ENCODE results near the gene PERCC1. TPM values are rescaled to one million over a fixed set of nuclear protein-coding genes. Genes with fewer than 3 reads are reported as not detected.
A peak's percentile ranks its signal among the peaks of the same experiment; 100 is the strongest.

Gene PERCC1
- polyA plus RNA-seq, 6 donors from 2014 or later: not detected

DNA sequence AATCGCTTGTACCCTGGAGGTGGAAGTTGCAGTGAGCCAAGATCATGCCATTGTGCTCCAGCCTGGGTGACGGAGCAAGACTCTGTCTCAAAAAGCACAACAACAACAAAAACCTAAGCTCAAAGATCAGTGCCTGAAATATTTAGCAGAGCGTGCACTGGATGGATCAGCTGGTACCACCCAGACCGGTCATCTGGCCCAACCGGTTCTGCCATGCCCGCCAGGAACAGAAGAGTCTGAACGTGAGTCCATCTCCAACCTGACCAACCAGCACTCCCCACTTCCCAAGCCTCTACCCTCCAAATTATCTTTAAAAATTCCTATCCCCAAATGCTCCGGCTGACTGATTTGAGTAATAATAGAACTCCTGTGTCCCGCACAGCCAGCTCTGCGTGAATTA, 8.8 kb upstream of the PERCC1 start:
- DNase-seq (no peak), ATAC-seq (ENCODE audit: low read depth in 2 of 2) (no peak)
- Mint-ChIP-seq H3K36me3 (no peaks in the 10 kb centered on the region), H3K4me3 (peak overlapping the region in 7 of 8 donors; percentile 56 to 96 (median 94)), H3K4me1 (peaks cover 7 to 39% (median 14%) of the 10 kb centered on the region in 3 donors), H3K9me3 (no peaks in the 10 kb centered on the region), H3K27me3 (no peaks in the 10 kb centered on the region), H3K27ac (peak overlapping the region in 4 of 6 donors; percentile 34 to 96 (median 74))

GRCh38 chr16:1424028-1424427, 6.8 kb upstream of the PERCC1 start:
- DNase-seq (no peak), ATAC-seq (ENCODE audit: low read depth in 2 of 2) (no peak)
- H3K36me3 Mint-ChIP-seq: no peaks in the 10 kb centered on the region
- no peaks in the 10 kb centered on the region for H3K27me3 Mint-ChIP-seq
- peak overlapping the region in 1 of 6 donors; percentile 62 for H3K27ac Mint-ChIP-seq
- peaks cover 7 to 29% (median 14%) of the 10 kb centered on the region in 3 donors for H3K4me1 Mint-ChIP-seq
- peak overlapping the region in 1 of 8 donors; percentile 96 for H3K4me3 Mint-ChIP-seq
- H3K9me3 Mint-ChIP-seq: no peaks in the 10 kb centered on the region

DNA sequence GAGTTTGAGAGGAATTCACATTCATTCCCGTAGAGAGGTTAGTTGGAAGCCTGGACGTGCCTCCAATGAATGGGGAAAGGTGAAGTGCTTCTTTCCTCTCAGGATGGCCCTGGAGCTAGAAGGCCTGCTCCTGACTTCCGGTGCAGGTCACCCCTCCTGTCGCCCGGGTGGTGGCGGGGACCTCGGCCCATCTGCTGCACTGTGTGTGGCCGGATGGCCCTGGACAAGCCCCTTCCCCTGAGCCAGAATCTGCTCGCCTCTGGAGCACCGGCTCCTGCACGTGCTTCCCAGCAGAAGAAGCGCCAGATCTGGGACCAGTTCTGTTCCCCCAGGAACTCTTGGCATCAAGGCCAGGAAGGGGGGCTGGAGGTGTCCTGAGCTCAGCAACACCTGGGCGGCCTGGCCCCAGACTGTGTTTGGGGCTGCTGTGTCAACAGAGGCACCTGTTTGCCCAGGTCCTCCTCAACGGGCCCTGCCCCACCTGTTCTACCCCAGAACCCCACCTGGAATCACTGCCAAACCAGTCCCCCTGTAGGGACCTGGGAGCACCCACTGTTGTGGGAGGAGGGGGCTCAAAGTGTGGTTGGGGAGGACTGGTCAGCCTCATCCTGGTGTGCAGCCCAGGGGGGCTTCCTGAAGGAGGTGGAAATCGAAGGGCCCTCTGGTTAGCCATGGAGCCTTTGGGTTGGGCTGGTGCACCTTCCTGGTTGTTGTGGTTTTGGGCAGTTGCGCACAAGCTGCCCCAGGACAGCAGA, 5.1 kb upstream of the PERCC1 start:
- DNase-seq (no peak), ATAC-seq (ENCODE audit: low read depth in 2 of 2) (no peak)
- Mint-ChIP-seq H3K9me3 (no peaks in the 10 kb centered on the region), H3K27me3 (no peaks in the 10 kb centered on the region), H3K27ac (peak overlapping the region in 1 of 6 donors; percentile 54), H3K4me3 (peak overlapping the region in 1 of 8 donors; percentile 42), H3K4me1 (peaks cover 11 to 22% (median 14%) of the 10 kb centered on the region in 3 donors), H3K36me3 (no peaks in the 10 kb centered on the region)

DNA sequence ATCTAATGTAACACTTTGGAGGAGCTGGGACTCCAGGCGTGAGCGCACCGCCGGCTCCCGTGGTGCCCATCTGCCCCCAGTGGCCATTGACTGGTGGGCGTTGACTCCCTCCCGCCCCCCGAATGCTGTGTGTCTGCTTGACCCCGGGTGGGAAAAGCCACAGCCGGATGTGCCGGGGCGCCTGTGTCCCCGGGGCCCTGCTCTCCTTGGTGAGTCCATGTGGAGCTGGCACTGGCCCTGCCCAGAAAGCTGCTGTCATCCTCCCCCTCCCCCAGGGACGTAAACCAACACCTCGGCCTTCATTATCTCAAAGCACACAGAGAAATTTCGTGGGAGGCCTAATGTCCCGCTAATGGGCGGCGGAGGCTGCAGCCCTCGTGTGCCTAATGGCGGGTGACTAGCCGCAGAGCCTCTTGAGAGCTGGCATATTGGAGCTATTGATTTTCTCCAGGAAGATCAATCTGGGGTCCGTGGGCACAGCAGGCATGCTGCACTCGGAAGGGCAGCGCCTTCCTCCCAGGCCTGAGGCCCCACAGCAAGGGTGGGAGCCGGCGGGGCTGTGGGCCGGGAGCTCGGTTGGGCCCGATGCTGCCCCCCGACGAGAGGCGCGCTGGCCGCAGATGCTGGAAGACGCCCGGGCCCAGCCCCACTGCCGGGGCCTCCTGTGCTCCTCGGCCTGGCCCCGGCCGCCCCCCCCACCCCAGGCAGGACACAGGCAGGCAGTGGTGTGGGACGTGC, 4.0 kb upstream of the PERCC1 start:
- DNase-seq (no peak), ATAC-seq (ENCODE audit: low read depth in 2 of 2) (no peak)
- Mint-ChIP-seq H3K9me3 (no peaks in the 10 kb centered on the region), H3K27me3 (no peaks in the 10 kb centered on the region), H3K4me3 (peak overlapping the region in 1 of 8 donors; percentile 21), H3K36me3 (no peaks in the 10 kb centered on the region), H3K4me1 (peaks cover 5 to 15% (median 8%) of the 10 kb centered on the region in 3 donors), H3K27ac (peak overlapping the region in 1 of 6 donors; percentile 33)

GRCh38 chr16:1427473-1428461, 3.1 kb upstream of the PERCC1 start:
- ATAC-seq (ENCODE audit: low read depth in 2 of 2): no peak
- Mint-ChIP-seq H3K4me1 (peaks cover 10 to 13% (median 10%) of the 10 kb centered on the region in 3 donors), H3K9me3 (no peaks in the 10 kb centered on the region), H3K36me3 (no peaks in the 10 kb centered on the region), H3K27me3 (no peaks in the 10 kb centered on the region), H3K4me3 (peak overlapping the region in 1 of 8 donors; percentile 16), H3K27ac (peak overlapping the region in 1 of 6 donors; percentile 65)
- no peak for DNase-seq

DNA sequence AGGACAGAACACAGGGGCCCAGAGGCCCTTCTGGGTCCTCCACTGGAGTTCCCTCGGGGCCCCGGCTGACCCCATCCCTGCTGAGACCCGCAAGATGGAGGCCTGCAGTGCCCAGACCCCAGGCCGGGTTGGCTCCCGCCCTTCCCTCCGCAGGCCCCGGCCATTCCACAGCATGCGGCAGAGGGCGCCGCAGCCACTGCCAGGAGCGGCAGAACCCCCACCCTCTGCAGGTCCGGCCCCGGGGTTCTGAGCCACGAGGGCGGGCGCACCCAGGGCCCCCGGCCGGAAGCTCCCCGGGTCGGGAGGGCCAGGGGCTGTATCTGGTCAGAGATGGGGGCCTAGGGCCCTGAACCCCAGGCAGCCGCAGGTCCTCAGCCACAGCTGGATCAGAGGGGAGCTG, 2.4 kb upstream of the PERCC1 start:
- H3K4me1 Mint-ChIP-seq: peaks cover 9 to 12% (median 10%) of the 10 kb centered on the region in 3 donors
- ATAC-seq (ENCODE audit: low read depth in 2 of 2) (peak; percentile 93 to 94), DNase-seq (peak; percentile 65)
- H3K9me3 Mint-ChIP-seq: no peaks in the 10 kb centered on the region
- H3K27me3 Mint-ChIP-seq: no peaks in the 10 kb centered on the region
- no peak overlapping the region for H3K4me3 Mint-ChIP-seq
- no peaks in the 10 kb centered on the region for H3K36me3 Mint-ChIP-seq
- H3K27ac Mint-ChIP-seq: no peak overlapping the region

DNA sequence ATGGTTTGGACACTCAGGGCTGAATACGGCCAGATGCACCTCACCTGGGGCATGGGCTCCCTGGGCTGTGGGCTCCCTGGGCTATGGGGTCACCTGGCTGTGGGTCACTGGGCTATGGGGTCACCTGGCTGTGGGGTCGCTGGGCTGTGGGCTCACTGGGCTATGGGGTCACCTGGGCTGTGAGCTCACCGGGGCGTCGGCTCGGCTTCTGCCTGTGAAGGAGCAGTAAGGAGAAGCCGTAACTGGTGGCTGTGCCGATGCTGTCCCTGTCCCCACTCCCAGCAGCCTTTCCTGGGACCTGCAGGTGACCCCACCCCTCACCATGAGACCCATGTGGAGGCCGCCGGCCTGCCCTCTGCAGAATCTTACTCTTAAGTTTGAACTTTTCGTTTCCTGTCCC, 1.9 kb upstream of the PERCC1 start:
- Mint-ChIP-seq H3K4me3 (peak overlapping the region in 2 of 8 donors; percentile 25 to 35), H3K27me3 (no peaks in the 10 kb centered on the region), H3K9me3 (no peaks in the 10 kb centered on the region), H3K36me3 (no peaks in the 10 kb centered on the region), H3K4me1 (peaks cover 6 to 10% (median 10%) of the 10 kb centered on the region in 3 donors), H3K27ac (no peak overlapping the region)
- no peak for ATAC-seq (ENCODE audit: low read depth in 2 of 2)
- DNase-seq: no peak

DNA sequence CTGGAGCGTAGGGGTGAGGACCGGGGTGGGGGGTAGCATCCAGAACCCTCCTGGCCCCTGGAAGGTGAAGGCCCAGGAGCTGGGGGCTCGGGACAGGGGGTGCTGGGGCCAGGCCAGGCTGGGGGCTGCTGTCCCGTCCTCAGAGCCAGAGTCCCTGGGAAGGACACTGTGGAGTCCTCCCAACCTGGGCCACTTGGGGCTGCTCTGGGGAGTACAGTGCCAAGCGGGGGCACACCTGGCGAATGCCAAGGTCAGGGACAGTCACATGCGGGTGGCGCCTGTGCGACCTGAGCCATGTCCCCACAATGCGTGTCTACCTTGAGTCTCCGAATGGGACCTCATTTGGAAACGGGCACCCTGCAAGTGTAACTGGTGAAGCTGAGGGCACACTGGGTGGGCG, 1.2 kb upstream of the PERCC1 start:
- Mint-ChIP-seq H3K4me3 (peak overlapping the region in 1 of 8 donors; percentile 35), H3K4me1 (peaks cover 6 to 10% (median 10%) of the 10 kb centered on the region in 3 donors), H3K27ac (peak overlapping the region in 1 of 6 donors; percentile 95), H3K27me3 (no peaks in the 10 kb centered on the region), H3K9me3 (no peaks in the 10 kb centered on the region), H3K36me3 (no peaks in the 10 kb centered on the region)
- DNase-seq (no peak), ATAC-seq (ENCODE audit: low read depth in 2 of 2) (no peak)

GRCh38 chr16:1430214-1430758, 592 bp upstream of the PERCC1 start:
- DNase-seq (no peak), ATAC-seq (ENCODE audit: low read depth in 2 of 2) (no peak)
- Mint-ChIP-seq H3K27me3 (no peaks in the 10 kb centered on the region), H3K4me3 (peak overlapping the region in 1 of 8 donors; percentile 8), H3K4me1 (peaks cover 6 to 10% (median 10%) of the 10 kb centered on the region in 3 donors), H3K9me3 (no peaks in the 10 kb centered on the region), H3K36me3 (no peaks in the 10 kb centered on the region), H3K27ac (peak overlapping the region in 1 of 6 donors; percentile 57)

- ATAC-seq (ENCODE audit: low read depth in 2 of 2) (no peak), DNase-seq (no peak)
- H3K36me3 Mint-ChIP-seq: no peaks in the 10 kb centered on the region
- H3K27me3 Mint-ChIP-seq: no peaks in the 10 kb centered on the region
- no peaks in the 10 kb centered on the region for H3K9me3 Mint-ChIP-seq
- H3K4me1 Mint-ChIP-seq: peaks cover 6 to 10% (median 10%) of the 10 kb centered on the region in 3 donors
- H3K27ac Mint-ChIP-seq: peak overlapping the region in 3 of 6 donors; percentile 68 to 81 (median 78)
- peak overlapping the region; percentile 4 to 85 (median 57) for H3K4me3 Mint-ChIP-seq
Observed at GRCh38 chr16:1431497-1432270, 806 bp downstream of the PERCC1 start.

DNA sequence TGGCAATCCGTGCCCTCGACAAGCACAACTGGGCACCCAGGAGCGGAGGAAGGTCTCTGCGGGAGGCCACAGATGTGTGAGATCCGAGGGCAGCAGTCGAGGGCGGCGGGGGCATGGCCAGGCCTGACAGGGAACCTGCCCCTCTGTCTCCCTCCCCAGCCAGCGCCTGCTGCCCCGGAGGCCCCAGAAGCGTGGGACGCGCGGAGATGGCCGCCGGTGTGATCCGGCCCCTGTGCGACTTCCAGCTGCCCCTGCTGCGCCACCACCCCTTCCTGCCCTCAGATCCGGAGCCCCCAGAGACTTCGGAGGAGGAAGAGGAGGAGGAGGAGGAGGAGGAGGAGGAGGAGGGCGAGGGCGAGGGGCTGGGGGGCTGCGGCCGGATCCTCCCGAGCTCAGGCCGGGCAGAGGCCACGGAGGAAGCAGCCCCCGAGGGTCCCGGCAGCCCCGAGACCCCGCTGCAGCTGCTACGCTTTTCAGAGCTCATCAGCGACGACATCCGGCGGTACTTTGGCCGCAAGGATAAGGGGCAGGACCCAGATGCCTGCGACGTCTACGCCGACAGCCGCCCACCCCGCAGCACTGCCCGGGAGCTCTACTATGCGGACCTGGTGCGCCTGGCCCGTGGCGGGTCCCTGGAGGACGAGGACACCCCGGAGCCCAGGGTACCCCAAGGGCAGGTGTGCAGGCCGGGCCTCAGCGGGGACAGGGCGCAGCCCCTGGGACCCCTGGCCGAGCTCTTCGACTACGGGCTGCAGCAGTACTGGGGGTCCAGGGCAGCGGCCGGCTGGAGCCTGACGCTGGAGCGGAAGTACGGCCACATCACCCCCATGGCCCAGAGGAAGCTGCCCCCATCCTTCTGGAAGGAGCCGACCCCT, 1.7 kb downstream of the PERCC1 start:
- H3K9me3 Mint-ChIP-seq: no peaks in the 10 kb centered on the region
- H3K27ac Mint-ChIP-seq: peak overlapping the region in 1 of 6 donors; percentile 68
- H3K27me3 Mint-ChIP-seq: no peaks in the 10 kb centered on the region
- no peaks in the 10 kb centered on the region for H3K36me3 Mint-ChIP-seq
- H3K4me3 Mint-ChIP-seq: peak overlapping the region in 7 of 8 donors; percentile 25 to 85 (median 60)
- ATAC-seq (ENCODE audit: low read depth in 2 of 2) (no peak), DNase-seq (no peak)
- H3K4me1 Mint-ChIP-seq: peaks cover 6 to 10% (median 10%) of the 10 kb centered on the region in 3 donors
